Suprapubic skin (tissue), 4 donors: Measurements from ENCODE around the gene ARHGEF28. TPM values are rescaled to one million over a fixed set of nuclear protein-coding genes. Genes with fewer than 3 reads are reported as not detected.

ENCODE experiments used
- DNase-seq, 2 donors: peaks; one replicate each; pipeline ENCODE4 v3.0.0-alpha.2; 2019; ENCODE audit warnings: low spot score in 2 of 2
- H3K27ac ChIP-seq: fragments of 200-600 bp; sonication (generic); one replicate; pipeline ENCODE4 v1.5.1; 2019
- H3K27me3 ChIP-seq: fragments of 200-600 bp; sonication (generic); one replicate; pipeline ENCODE4 v1.5.1; 2019
- H3K36me3 ChIP-seq: fragments of 200-600 bp; sonication (generic); one replicate; pipeline ENCODE4 v1.5.1; 2019
- H3K4me1 ChIP-seq: fragments of 200-600 bp; sonication (generic); one replicate; pipeline ENCODE4 v1.5.1; 2019
- H3K4me3 ChIP-seq: fragments of 200-600 bp; sonication (generic); one replicate; pipeline ENCODE4 v1.5.1; 2019; ENCODE audit warnings: mild to moderate bottlenecking
- H3K9me3 ChIP-seq: fragments of 200-600 bp; sonication (generic); one replicate; pipeline ENCODE4 v1.5.1; 2019
- CTCF ChIP-seq, 2 donors: fragments of 200-600 bp in 1 of 2; fragments of 450-650 bp in 1 of 2; sonication (generic) in 1 of 2; IDR thresholded peaks; one replicate each; pipeline ENCODE4 v1.5.1; 2016 to 2019; ENCODE audit warnings: antibody characterized with exemption in 2 of 2, mild to moderate bottlenecking in 1 of 2, moderate library complexity in 1 of 2
- EP300 ChIP-seq: sonication (generic); formaldehyde crosslinking; IDR thresholded peaks from one replicate; pipeline ENCODE4 v1.6.1; 2017; ENCODE audit warnings: antibody characterized with exemption
- POLR2A ChIP-seq, 2 donors: fragments of 450-650 bp; IDR thresholded peaks; one replicate each; pipeline ENCODE4 v1.6.1; 2017; ENCODE audit warnings: antibody characterized with exemption in 2 of 2, mild to moderate bottlenecking in 2 of 2, moderate library complexity in 2 of 2
- POLR2AphosphoS5 ChIP-seq, 3 donors: sonication (generic); formaldehyde crosslinking; IDR thresholded peaks; one replicate each; pipeline ENCODE4 v1.6.1; 2017; ENCODE audit warnings: antibody characterized with exemption in 3 of 3
- WGBS: methylation state at CpG from one replicate; pipeline ENCODE4 v1.1.5; 2018; 5-methylcytosine and 5-hydroxymethylcytosine counted together
- total RNA-seq, 4 donors: library from RNA; depleted of rRNA; stranded (reverse); fragments of >200 nt; gene quantifications; one replicate each; pipeline ENCODE4 v1.1.0, GENCODE V29; 2016

The ARHGEF28 gene
- total RNA-seq, 4 donors from 2014 or later = 25.6 to 104 (median 39.1) TPM

- no peak overlapping the region for H3K27ac ChIP-seq
- no peaks in the 10 kb centered on the region for H3K9me3 ChIP-seq
- no peaks in the 10 kb centered on the region for H3K4me1 ChIP-seq
- WGBS = 64% methylated on average over 1 of the region's 1 CpG
- H3K27me3 ChIP-seq = no peaks in the 10 kb centered on the region
- TF ChIP-seq POLR2AphosphoS5 (IDR thresholded peaks at IDR 0.05) = no peak
- TF ChIP-seq CTCF (IDR thresholded peaks at IDR 0.05) = no peak
- TF ChIP-seq EP300 = no peak
- no peak for TF ChIP-seq POLR2A (IDR thresholded peaks at IDR 0.05)
- no peaks in the 10 kb centered on the region for H3K36me3 ChIP-seq
- no peak overlapping the region for H3K4me3 ChIP-seq
- no peak for DNase-seq
Observed at GRCh38 chr5:73722231-73722630, 96.2 kb downstream of the ARHGEF28 start.

GRCh38 chr5:73726071-73726470 is 100.1 kb downstream of the ARHGEF28 start:
- no peak overlapping the region for H3K4me3 ChIP-seq
- no peak for TF ChIP-seq POLR2A (IDR thresholded peaks at IDR 0.05)
- TF ChIP-seq POLR2AphosphoS5 (IDR thresholded peaks at IDR 0.05) = no peak
- no peak for TF ChIP-seq EP300
- no peak for TF ChIP-seq CTCF (IDR thresholded peaks at IDR 0.05)
- H3K4me1 ChIP-seq = no peaks in the 10 kb centered on the region
- no peaks in the 10 kb centered on the region for H3K9me3 ChIP-seq
- H3K36me3 ChIP-seq = no peaks in the 10 kb centered on the region
- DNase-seq = no peak
- H3K27me3 ChIP-seq = no peaks in the 10 kb centered on the region
- H3K27ac ChIP-seq = no peak overlapping the region

- Histone ChIP-seq H3K36me3 (no peaks in the 10 kb centered on the region), H3K27me3 (no peaks in the 10 kb centered on the region), H3K9me3 (no peaks in the 10 kb centered on the region), H3K27ac (no peak overlapping the region), H3K4me1 (no peaks in the 10 kb centered on the region), H3K4me3 (no peak overlapping the region)
- no peak for TF ChIP-seq EP300
- no peak for TF ChIP-seq POLR2A (IDR thresholded peaks at IDR 0.05)
- no peak for TF ChIP-seq CTCF (IDR thresholded peaks at IDR 0.05)
- TF ChIP-seq POLR2AphosphoS5 (IDR thresholded peaks at IDR 0.05) = no peak
- WGBS = 78% methylated on average over 5 of the region's 5 CpGs
- DNase-seq = no peak
Observed at GRCh38 chr5:73726606-73727231, 100.7 kb downstream of the ARHGEF28 start.

- H3K9me3 ChIP-seq = no peaks in the 10 kb centered on the region
- H3K27ac ChIP-seq = no peak overlapping the region
- H3K36me3 ChIP-seq = no peaks in the 10 kb centered on the region
- DNase-seq = no peak
- no peaks in the 10 kb centered on the region for H3K27me3 ChIP-seq
- WGBS = 67% methylated on average over 1 of the region's 1 CpG
- TF ChIP-seq POLR2AphosphoS5 (IDR thresholded peaks at IDR 0.05) = no peak
- TF ChIP-seq POLR2A (IDR thresholded peaks at IDR 0.05) = no peak
- TF ChIP-seq EP300 = no peak
- no peak overlapping the region for H3K4me3 ChIP-seq
- H3K4me1 ChIP-seq = no peaks in the 10 kb centered on the region
Observed at GRCh38 chr5:73727470-73727869, 101.5 kb downstream of the ARHGEF28 start.

GRCh38 chr5:73728493-73729273 is 102.7 kb downstream of the ARHGEF28 start:
- H3K27me3 ChIP-seq = no peaks in the 10 kb centered on the region
- TF ChIP-seq CTCF (IDR thresholded peaks at IDR 0.05) (no peak), EP300 (no peak), POLR2A (IDR thresholded peaks at IDR 0.05) (no peak), POLR2AphosphoS5 (IDR thresholded peaks at IDR 0.05) (no peak)
- H3K4me3 ChIP-seq = no peak overlapping the region
- H3K9me3 ChIP-seq = no peaks in the 10 kb centered on the region
- DNase-seq = no peak
- no peak overlapping the region for H3K27ac ChIP-seq
- H3K36me3 ChIP-seq = no peaks in the 10 kb centered on the region
- WGBS = 69% methylated on average over 7 of the region's 7 CpGs
- H3K4me1 ChIP-seq = no peaks in the 10 kb centered on the region
